ENCODE measurements around the gene COL6A2.
A peak's percentile ranks its signal among the peaks of the same experiment; 100 is the strongest.
"Not testable (repeated sequence)": the region's sequence is repeated elsewhere in the genome, so short reads cannot be mapped to it uniquely, and the experiment has no call there.

Gene COL6A2

DNA sequence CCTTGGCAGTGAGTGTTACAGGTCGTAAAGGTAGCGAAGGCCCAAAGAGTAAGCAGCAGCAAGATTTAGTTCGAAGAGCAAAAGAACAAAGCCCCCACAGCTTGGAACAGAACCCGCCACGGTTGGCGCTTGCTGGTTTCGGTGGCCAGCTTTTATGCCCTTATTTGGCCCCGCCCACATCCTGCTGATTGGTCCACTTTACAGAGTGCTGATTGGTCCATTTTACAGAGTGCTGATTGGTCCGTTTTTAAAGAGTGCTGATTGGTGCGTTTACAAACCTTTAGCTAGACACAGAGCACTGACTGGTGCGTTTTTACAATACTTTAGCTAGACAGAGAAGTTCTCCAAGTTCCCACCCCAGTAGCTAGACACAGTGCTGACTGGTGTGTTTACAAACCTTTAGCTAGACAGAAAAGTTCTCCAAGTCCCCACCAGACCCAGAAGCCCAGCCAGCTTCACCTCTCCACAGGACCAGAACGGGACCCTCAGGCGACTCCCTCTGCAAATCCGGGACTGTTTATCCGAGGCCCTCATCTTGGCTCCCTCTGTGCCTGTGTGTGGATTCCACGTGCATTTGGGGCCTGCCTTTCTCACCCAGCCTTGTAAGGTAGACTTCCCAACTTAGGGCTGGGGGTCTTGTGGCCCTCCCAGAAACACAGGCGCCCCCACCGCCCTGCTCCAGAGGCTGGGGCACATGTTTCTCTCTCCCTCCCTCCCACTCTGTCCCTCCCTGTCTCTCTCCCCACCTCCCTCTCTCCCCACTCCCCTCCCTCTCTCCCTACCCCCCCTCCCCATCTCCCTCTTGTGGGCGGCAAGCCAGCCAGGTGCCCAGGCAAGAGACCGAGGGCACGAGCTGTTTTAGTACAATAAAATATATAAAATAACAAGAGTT lies 44.9 kb downstream of the COL6A2 start:
- no peak for DNase-seq (ENCODE audit: low spot score)

DNA sequence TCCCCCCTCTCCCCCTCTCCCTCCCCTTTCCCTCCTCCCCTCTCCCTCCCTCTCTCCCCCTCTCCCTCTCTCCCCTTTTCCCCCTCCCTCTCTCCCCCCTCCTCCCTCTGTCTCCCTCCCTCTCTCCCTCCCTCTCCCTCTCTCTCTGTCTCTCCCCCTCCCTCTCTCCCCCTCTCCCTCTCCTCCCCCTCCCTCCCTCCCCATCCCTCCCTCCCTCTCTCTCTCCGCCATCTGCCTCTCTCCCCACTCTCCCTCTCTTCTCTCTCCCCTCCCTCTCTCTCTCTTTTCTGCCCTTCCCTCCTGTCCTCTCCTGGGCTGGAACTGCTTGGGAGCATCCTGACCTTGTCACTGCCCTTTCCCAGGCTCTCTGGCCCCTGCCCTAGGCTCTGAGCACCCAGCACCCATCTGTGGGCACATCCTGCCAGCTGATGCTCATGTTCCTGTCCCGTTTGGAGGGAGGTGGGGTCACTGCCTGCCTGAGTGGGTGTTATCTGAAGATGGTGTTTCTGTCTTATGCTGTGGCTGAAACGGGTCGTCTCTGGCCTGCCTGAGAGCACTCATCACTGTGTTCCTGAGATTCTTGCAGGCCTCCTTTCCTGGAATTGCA lies 46.7 kb downstream of the COL6A2 start:
- DNase-seq (ENCODE audit: low spot score): no peak

DNA sequence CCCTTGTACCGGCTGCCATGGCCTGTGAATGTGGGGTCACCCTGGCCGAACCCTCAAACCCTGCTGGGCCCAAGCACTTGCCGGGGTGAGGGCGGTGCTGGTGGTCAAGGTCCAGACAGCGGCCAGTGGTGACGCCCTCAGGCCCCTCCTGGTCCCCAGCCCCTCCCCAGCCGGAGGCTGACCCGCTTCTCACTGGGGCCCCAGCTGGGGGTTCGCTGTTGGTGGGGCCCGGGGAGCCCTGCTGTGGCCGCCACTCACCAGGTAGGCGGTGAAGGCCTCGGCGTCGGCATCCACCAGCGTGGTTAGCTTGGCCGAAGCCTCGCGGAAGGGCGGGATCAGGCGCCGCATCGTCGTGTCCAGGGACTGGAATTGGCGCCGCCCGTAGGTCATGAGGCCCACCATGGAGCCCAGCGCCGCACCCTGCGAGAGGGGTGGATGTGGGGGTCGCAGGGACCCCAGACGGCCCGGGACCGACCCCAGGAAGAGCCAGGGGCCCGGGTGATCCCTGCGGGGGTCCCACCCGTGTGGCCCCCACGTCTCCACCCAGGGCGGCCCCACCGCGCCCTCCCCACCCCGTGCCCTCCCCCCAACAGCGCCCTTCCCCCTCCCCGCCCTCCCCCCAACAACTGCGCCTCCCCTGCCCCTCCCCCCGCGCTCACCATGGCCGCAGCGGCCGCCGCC lies 47.4 kb downstream of the COL6A2 start:
- no peak for DNase-seq (ENCODE audit: low spot score)

GRCh38 chr21:46145840-46146691 lies 48.2 kb downstream of the COL6A2 start:
- DNase-seq (ENCODE audit: low spot score): no peak

DNA sequence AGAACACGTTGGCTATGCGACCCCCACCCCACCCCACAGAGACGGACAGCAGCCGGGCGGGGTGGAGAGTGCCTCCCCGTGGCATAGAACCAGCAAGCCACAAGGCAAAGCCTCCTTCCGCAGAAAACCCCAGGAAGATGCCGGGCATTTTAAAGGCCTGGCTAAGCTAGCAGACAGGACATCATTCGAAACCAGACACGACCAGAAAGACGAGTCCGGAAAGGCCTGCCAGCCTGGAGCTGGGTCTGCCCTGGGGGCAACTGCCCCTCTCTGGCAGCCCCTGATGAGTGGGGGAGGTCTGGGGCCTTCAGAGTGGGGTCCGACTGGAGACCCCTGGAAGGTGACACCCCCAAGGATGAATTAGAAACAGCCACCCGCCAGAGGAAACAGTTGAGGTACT lies 48.9 kb downstream of the COL6A2 start:
- no peak for DNase-seq (ENCODE audit: low spot score)

GRCh38 chr21:46147429-46147828 lies 49.5 kb downstream of the COL6A2 start:
- DNase-seq (ENCODE audit: low spot score): not testable (repeated sequence)

DNA sequence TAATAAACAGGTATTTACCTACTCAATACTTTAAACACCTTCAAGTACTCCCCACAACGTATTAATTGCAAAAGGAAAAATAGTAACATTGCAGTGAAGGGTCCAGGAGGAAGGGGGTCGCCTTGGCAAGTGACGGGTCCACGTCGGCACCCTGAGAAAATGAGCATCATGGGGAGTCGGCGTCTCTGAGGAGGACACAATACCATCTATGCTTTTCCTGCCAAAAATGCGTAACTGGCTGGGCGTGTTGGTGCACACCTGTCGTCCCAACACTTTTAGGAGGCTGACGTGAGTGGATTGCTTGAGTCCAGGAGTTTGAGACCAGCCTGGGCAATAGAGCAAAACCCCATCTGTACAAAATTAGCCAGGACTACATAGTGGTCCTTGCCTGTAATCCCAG lies 50.2 kb downstream of the COL6A2 start:
- no peak for DNase-seq (ENCODE audit: low spot score)

GRCh38 chr21:46149205-46149901 lies 51.4 kb downstream of the COL6A2 start:
- no peak for DNase-seq (ENCODE audit: low spot score)

GRCh38 chr21:46150073-46150472 lies 52.2 kb downstream of the COL6A2 start:
- no peak for DNase-seq (ENCODE audit: low spot score)

GRCh38 chr21:46150491-46151121 lies 52.7 kb downstream of the COL6A2 start:
- no peak for DNase-seq (ENCODE audit: low spot score)

- no peak for DNase-seq (ENCODE audit: low spot score)
Measured at GRCh38 chr21:46151261-46151988, 53.5 kb downstream of the COL6A2 start.

- DNase-seq (ENCODE audit: low spot score): no peak
Measured at GRCh38 chr21:46151989-46152926, 54.3 kb downstream of the COL6A2 start.

DNA sequence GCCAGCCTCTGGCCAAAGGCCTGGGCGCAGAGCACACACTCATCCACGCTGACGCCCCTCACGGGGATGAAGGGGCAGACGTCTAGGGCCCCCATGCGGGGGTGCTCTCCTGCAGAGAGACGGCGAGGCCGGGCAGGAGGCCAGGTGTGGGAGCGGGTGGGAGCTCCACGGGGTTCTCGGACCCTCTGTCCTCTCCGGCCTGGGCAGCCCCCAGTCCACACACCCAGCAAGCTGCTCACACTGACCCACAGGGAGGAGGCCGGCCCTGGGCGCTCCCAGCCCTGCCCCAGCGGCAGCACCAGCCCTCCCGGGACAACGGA lies 55.0 kb downstream of the COL6A2 start:
- DNase-seq (ENCODE audit: low spot score): no peak

DNA sequence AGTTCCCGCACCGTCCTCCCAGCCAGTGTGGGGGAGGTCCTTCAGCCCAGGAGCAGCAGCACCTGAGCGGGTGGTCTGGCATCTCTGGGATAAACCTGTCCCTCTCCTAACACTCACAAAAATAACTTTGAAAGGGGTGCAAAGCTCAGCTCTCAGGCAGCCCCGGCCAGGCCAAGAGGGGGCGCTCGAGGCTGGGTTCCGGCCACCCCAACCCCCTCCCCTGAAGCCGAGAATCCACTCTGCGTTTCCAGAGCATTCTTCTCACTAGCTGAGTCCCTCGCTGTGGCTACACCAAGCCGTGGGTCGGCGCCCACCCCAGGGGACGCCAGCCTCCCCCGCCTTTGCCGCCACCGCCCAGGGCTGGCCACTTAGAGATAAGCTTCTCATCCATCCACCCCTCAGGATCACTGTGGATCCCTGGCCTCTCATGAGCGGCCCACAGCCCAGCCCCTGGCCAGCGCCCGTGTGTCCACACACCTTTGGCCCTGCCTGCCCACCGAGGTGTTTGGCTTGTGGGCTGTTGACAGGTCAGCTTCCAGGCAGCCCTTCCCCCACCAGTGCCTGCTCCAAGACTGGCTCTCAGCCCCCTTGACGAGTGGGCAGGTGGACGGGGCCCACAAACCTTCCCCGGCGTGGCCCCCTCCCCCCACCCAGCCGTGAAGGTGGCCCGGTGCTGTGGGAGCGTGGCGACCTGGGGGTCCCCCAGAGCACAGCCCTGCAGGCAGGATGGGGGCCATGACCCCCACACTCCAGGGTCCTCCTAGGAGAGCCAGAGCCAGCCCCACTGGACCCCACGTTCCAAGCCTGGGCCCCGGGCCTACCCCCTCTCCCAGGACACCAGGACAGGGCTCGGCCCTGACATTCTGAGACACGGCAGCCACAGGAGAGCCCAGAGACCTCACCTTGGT lies 55.6 kb downstream of the COL6A2 start:
- DNase-seq (ENCODE audit: low spot score): peak; percentile 93

- no peak for DNase-seq (ENCODE audit: low spot score)
Measured at GRCh38 chr21:46154155-46154954, 56.4 kb downstream of the COL6A2 start.

DNA sequence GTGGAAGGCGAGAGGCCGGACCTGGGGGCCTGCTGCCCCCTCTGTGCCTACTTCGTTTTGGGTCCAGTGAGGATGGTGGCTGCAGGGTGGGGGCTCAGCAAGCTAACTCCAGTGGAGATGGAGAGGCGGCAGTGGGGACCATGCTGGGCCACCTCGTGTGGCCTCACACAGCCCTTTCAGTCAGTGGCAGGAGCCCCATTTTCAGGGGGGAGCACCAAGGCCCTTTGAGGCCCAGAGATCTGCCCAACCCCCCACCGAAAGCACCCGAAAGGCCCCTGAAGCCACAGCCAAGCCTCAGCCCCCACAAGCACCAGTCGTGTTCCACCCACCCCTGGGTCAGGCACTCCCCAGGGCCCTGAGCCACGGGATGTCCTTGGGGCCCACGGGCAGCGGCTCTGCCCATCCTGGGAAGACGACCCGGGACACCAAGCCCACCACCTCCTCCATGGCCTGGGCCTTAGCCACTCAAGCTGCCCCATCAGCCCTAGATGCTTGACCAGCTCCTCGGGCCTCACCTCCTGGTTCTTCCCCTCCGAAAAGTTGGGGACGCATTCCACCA lies 57.1 kb downstream of the COL6A2 start:
- DNase-seq (ENCODE audit: low spot score): no peak
